Measurements from ENCODE around the gene SIRT6.
A peak's percentile ranks its signal among the peaks of the same experiment; 100 is the strongest.
"Not testable (repeated sequence)": the region's sequence is repeated elsewhere in the genome, so short reads cannot be mapped to it uniquely, and the experiment has no call there.

Gene SIRT6

DNA sequence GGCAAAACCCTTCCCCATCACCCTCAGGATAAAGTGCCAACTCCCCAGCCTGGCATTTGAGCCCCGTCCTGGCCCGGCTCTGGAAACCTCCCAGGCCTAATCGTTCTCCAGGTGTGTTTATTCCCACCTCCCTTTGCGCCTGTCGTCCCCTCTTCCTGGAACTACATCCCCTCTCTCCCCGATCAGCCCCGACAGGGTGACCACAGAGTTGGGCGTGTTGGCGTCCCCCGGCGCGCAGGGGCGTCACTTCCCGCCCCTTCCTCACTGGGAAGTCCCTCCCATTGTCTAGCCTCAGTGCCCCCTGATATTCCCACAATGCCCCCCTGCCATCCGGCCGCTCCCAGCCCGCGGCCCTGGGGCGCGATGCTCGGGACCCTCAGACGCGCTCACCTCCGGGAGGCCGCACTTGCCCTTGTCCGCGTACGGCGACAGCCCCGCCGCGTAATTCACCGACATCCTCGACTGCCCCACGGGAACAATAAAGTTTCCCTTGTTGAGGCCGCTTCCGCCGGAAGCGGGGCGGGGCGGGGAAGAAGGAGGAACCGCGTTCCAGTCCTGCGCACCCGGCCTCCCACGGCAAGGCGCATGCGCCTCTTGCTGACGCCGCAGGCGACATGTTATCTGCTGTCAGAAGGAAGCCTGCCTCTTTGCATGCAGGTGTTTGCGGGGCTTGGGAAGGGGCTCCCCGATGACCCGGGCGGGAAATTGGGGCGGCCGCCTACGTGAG, at the start of gene SIRT6, which contains the start of gene ANKRD24:
SIRT6 (minus strand) TSS at position 480 of the 727 bp plus-strand sequence; CDS start at position 456, 24 bp downstream.
ANKRD24 (plus strand) TSS at position 606 of the 727 bp plus-strand sequence. CDS start 3,737 bp downstream, outside the sequence.
- H3K9me3 Mint-ChIP-seq, result no peaks in the 10 kb centered on the region
- H3K4me3 Mint-ChIP-seq, result peak within 1 kb of the TSS; percentile 97
- peak within 1 kb of the TSS; percentile 93 for H3K27ac Mint-ChIP-seq
- peaks cover 35% of the 10 kb centered on the region for H3K4me1 Mint-ChIP-seq
- peaks cover 10% of the 10 kb centered on the region for H3K36me3 Mint-ChIP-seq
- peaks cover 1% of the 10 kb centered on the region for H3K27me3 Mint-ChIP-seq

DNA sequence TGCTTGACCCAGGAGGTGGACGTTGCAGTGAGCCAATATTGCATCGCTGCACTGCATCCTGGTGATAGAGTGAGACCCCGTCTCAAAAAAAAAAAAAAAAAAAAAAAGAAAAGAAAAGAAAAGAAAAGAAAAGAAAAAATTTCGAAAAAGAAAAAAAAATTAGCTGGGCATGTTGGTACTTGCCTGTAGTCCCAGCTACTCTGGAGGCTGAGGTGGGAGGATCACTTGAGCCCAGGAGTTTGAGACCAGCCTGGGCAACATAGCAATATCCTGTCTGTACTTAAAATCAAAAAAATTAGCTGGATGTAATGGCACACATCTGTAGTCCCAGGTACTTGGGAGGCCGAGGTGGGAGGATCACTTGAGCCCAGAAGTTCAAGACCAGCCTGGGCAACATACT, 49.8 kb upstream of the SIRT6 start:
- H3K27ac Mint-ChIP-seq, H3K4me1 Mint-ChIP-seq, H3K36me3 Mint-ChIP-seq, H3K27me3 Mint-ChIP-seq, H3K9me3 Mint-ChIP-seq, H3K4me3 Mint-ChIP-seq: not testable (repeated sequence)

DNA sequence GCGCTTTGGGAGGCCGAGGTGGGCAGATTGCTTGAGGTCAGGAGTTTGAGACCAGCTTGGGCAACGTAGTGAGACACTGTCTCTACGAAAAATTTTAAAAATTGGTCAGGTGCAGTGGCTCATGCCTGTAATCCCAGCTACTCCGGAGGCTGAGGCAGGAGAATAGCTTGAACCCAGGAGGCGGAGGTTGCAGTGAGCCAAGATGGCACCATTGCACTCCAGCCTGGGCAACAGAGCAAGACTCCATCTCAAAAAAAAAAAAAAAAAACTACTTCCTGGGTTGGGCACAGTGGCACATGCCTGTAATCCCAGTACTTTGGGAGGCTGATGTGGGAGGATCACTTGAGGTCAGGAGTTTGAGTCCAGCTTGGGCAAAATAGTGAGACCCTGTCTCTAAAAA, 49.2 kb upstream of the SIRT6 start:
- not testable (repeated sequence) for H3K36me3 Mint-ChIP-seq, H3K4me1 Mint-ChIP-seq, H3K4me3 Mint-ChIP-seq, H3K27ac Mint-ChIP-seq, H3K9me3 Mint-ChIP-seq, H3K27me3 Mint-ChIP-seq

DNA sequence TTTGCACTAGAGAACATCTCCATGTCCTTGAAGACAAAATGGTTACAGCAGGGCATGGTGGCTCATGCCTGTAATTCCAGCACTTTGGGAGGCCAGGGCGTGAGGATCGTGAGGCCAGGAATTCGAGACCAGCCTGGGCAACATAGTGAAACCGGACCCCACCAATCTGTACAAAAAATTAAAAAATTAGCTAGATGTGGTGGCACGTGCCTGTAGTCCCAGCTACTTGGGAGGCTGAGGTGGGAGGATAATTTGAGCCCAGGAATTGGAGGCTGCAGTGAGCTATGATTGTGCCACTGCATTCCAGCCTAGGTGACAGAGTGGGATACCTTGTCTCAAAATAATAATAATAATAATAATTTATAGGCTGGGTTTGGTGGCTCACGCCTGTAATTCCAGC, 47.9 kb upstream of the SIRT6 start:
- H3K4me3 Mint-ChIP-seq, H3K27ac Mint-ChIP-seq, H3K9me3 Mint-ChIP-seq, H3K27me3 Mint-ChIP-seq, H3K36me3 Mint-ChIP-seq, H3K4me1 Mint-ChIP-seq: not testable (repeated sequence)

DNA sequence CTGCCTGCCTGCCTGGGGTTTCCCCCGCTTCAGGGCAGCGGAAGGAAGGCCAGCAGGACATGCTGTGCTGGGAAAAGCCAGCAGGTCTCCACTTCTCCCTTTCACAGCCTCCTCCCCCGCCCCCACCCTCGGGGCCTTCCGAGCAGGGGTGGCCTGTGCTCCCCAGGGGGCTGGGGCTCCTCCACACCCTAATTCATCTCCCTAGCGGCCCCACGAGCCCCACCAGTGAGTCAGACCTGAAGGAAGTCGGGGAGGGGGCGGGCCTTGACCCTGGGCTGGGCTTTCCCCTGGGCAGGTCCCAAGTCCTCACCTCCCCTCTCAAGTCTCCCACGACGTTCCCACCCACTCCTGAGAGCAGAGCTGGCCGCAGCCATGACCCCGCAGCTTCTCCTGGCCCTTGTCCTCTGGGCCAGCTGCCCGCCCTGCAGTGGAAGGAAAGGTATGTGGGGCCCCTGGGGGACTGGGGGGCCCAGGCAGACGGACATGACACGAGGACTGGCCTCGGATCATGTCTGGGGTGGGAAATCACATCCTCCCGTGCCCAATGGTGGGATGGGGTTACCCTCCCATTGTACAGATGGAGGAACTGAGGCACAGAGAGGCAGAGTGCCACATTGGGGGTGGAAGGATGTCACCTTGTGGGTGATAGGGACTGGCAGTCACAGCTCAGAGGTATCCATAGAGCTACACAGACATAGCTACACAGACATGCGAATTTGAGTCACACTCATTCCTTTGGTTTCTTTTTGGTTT, 47.0 kb upstream of the SIRT6 start, which contains the start of gene EBI3:
EBI3 (plus strand) TSS at position 345 of the 753 bp plus-strand sequence; CDS start at position 373, 28 bp downstream.
- Mint-ChIP-seq H3K27me3 (peaks cover 6% of the 10 kb centered on the region), H3K4me1 (no peaks in the 10 kb centered on the region), H3K4me3 (no peak within 1 kb of the TSS), H3K27ac (no peak within 1 kb of the TSS), H3K36me3 (no peaks in the 10 kb centered on the region), H3K9me3 (no peaks in the 10 kb centered on the region)

DNA sequence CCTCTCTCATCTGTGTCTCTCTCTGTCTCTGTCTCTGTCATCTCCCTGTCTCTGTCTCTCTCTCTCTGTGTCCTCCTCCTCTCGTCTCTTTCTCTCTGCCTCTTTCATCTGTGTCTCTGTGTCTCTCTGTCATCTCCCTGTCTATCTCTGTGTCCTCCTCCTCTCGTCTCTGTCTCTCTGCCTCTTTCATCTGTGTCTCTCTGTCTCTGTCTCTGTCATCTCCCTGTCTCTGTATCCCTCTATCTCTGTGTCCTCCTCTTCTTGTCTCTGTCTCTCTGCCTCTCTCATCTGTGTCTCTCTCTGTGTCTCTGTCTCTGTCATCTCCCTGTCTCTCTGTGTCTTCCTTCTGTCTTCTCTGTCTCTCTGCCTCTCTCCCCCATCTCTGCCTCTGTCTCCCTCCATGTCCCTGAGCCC, 46.4 kb upstream of the SIRT6 start:
- no peaks in the 10 kb centered on the region for H3K9me3 Mint-ChIP-seq
- H3K27ac Mint-ChIP-seq, result no peak overlapping the region
- no peaks in the 10 kb centered on the region for H3K4me1 Mint-ChIP-seq
- no peaks in the 10 kb centered on the region for H3K36me3 Mint-ChIP-seq
- H3K27me3 Mint-ChIP-seq, result peaks cover 5% of the 10 kb centered on the region
- H3K4me3 Mint-ChIP-seq, result no peak overlapping the region

DNA sequence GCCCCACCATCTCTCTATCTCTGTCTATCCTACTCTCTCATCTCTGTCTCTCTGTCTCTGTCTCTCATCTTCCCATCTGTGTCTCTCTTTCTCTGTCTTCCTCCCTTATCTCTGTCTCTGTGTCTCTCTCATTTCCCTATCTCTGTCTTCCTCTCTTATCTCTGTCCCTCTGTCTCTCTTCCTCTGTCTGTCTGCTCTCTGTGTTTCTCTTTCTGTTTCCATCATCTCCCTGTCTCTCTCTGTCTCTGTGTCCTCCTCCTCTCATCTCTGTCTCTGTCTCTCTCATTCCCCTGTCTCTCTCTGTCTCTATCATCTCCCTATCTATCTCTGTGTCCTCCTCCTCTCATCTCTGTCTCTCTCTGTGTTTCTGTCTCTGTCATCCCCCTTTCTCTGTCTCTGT, 45.4 kb upstream of the SIRT6 start:
- H3K9me3 Mint-ChIP-seq, result no peaks in the 10 kb centered on the region
- no peak overlapping the region for H3K27ac Mint-ChIP-seq
- no peak overlapping the region for H3K4me3 Mint-ChIP-seq
- no peaks in the 10 kb centered on the region for H3K4me1 Mint-ChIP-seq
- no peaks in the 10 kb centered on the region for H3K27me3 Mint-ChIP-seq
- no peaks in the 10 kb centered on the region for H3K36me3 Mint-ChIP-seq

DNA sequence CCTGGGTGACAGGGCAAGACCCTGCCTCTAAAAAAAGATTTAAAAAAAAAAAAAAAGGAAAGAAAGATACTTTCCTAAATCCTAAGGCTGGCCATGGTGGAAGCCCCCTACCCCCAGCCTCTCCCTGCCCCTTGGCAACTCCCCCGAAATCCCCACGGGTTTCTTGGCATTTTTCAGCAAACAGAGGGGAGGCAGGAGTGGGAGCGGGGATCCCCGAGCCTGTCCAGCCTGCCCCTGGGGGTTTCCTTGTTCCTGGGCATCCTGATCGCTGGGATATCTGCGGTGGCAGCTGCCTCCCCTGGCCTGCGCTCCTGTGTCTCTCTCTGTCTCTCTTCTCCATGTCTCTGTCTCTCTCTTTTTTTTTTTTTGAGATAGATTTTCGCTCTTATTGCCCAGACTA, 43.5 kb upstream of the SIRT6 start:
- H3K9me3 Mint-ChIP-seq, result no peaks in the 10 kb centered on the region
- H3K27ac Mint-ChIP-seq, result no peak overlapping the region
- H3K4me3 Mint-ChIP-seq, result no peak overlapping the region
- no peaks in the 10 kb centered on the region for H3K36me3 Mint-ChIP-seq
- no peaks in the 10 kb centered on the region for H3K27me3 Mint-ChIP-seq
- no peaks in the 10 kb centered on the region for H3K4me1 Mint-ChIP-seq

DNA sequence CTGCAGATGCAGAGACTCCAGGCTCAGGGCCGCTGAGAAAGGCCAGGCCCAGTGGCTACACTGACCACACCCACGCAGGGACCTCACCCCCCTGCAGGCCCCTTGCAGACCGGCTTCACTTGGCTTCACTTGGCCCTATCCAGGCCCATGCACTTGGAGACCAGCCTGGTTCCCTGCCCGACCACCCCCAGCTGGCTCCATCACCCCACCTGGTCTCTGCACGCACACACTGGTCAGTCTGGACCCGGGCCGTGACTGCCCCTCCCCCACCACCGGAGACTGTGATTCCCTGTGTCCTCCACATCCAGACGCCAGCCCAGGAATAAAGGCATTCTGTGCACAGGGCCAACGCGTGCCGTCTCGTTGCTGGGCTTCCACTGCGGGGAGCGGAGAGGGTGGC, 42.1 kb upstream of the SIRT6 start:
- Mint-ChIP-seq H3K27ac (no peak overlapping the region), H3K4me3 (no peak overlapping the region), H3K4me1 (no peaks in the 10 kb centered on the region), H3K9me3 (no peaks in the 10 kb centered on the region), H3K36me3 (no peaks in the 10 kb centered on the region), H3K27me3 (no peaks in the 10 kb centered on the region)

DNA sequence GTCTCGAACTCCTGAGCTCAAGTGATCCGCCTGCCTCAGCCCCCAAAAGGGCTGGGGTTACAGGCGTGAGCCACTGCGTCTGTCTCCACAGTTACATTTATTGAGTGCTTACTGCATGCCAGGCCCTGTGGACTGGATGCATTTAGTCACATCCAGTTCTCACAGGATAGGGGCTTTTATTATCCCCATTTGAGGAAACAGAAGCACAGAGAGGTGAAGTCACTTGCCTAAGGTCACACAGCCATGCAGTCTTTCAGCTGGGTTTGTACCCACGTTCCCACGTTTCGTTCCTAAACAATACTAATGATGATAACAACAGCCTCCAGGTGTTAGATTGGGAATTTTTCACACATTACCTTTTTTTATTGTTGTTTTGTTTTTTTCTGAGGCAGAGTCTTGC, 37.8 kb upstream of the SIRT6 start:
- no peaks in the 10 kb centered on the region for H3K27me3 Mint-ChIP-seq

DNA sequence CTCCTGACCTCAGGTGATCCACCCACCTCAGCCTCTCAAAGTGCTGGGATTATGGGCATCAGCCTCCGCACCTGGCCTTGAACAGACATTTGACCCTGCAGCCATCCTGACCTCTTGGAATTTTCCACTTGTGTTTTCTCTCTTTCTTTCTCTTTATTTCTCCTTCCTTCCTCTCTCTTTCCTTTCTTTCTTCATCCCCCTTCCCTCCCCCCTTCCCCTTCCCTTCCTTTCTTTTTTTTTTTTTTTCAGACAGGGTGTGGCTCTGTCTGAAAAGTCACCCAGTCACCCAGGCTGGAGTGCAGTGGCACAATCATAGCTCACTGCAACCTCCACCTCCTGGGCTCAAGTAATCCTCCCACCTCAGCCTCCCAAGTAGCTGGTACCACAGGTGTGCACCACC, 36.2 kb upstream of the SIRT6 start:
- H3K36me3 Mint-ChIP-seq, H3K27ac Mint-ChIP-seq, H3K9me3 Mint-ChIP-seq, H3K4me3 Mint-ChIP-seq, H3K4me1 Mint-ChIP-seq, H3K27me3 Mint-ChIP-seq: not testable (repeated sequence)

More for the DNA sequence above, 37.8 kb upstream of the SIRT6 start:
- Mint-ChIP-seq H3K4me1 (no peaks in the 10 kb centered on the region), H3K36me3 (no peaks in the 10 kb centered on the region), H3K9me3 (no peaks in the 10 kb centered on the region), H3K27ac (no peak overlapping the region), H3K4me3 (no peak overlapping the region)

DNA sequence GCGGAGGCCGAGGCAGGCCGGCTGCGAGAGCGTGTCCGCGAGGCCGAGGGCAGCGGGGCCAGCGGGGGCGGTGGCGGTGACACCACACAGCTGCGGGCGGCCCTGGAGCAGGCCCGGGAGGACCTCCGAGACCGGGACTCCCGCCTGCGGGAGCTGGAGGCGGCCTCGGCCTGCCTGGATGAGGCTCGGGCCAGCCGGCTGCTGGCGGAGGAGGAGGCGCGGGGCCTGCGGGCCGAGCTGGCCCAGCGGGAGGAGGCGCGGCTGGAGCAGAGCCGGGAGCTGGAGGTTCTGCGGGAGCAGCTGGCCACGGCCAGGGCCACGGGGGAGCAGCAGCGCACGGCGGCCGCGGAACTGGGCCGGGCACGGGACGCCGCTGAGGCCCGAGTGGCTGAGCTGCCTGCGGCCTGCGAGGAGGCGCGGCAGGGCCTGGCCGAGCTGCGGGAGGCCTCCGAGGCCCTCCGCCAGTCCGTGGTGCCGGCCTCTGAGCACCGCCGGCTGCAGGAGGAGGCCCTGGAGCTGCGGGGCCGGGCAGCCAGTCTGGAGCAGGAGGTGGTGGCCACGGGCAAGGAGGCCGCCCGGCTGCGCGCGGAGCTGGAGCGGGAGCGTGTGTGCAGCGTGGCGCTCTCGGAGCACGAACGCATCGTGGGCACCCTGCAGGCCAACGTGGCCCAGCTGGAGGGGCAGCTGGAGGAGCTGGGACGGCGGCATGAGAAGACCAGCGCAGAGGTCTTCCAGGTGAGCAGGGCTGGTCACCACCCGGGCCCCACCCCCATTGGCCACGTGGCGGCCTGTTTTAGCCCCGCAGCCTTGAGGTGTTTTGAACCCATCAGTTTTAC, 35.3 kb upstream of the SIRT6 start:
- H3K4me3 Mint-ChIP-seq, result no peak overlapping the region
- H3K36me3 Mint-ChIP-seq, result no peaks in the 10 kb centered on the region
- no peak overlapping the region for H3K27ac Mint-ChIP-seq
- no peaks in the 10 kb centered on the region for H3K4me1 Mint-ChIP-seq
- no peaks in the 10 kb centered on the region for H3K9me3 Mint-ChIP-seq
- H3K27me3 Mint-ChIP-seq, result no peaks in the 10 kb centered on the region

DNA sequence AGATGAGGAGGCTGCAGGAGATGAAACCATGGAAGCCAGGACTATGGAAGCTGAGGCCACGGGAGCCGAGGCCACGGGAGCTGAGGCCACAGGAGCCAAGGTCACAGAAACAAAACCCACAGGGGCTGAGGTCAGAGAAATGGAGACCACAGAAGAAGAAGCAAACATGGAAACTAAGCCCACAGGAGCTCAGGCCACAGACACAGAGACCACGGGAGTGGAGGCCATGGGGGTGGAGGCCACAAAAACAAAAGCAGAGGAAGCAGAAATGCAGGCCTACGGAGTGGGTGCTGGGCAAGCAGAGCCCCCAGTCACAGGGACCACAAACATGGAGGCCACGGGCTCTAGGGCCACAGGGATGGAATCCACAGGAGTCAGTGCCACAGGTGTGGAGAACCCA, 34.5 kb upstream of the SIRT6 start:
- no peak overlapping the region for H3K4me3 Mint-ChIP-seq
- H3K27ac Mint-ChIP-seq, result no peak overlapping the region
- H3K36me3 Mint-ChIP-seq, result no peaks in the 10 kb centered on the region
- H3K4me1 Mint-ChIP-seq, result no peaks in the 10 kb centered on the region
- no peaks in the 10 kb centered on the region for H3K27me3 Mint-ChIP-seq
- H3K9me3 Mint-ChIP-seq, result no peaks in the 10 kb centered on the region

DNA sequence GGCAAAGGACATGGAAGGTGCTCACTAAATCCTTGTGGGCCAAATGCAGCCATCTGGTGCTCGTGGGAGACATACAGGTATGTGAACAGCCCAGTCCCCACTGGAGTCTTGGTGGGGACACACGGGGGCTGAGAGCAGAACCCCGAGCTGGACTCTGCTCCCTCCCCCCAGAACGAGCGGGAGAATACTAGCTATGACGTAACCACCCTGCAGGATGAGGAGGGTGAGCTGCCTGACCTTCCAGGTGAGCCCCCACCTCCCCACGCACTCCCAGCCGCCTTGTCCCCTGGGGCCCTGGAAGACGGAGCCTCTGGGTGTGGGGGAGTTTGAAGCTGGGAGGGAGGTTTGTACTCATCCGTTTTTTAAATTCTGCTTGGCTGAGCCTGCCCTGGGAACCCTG, 33.4 kb upstream of the SIRT6 start:
- Mint-ChIP-seq H3K4me1 (no peaks in the 10 kb centered on the region), H3K4me3 (no peak overlapping the region), H3K27ac (no peak overlapping the region), H3K36me3 (no peaks in the 10 kb centered on the region), H3K9me3 (no peaks in the 10 kb centered on the region), H3K27me3 (no peaks in the 10 kb centered on the region)

DNA sequence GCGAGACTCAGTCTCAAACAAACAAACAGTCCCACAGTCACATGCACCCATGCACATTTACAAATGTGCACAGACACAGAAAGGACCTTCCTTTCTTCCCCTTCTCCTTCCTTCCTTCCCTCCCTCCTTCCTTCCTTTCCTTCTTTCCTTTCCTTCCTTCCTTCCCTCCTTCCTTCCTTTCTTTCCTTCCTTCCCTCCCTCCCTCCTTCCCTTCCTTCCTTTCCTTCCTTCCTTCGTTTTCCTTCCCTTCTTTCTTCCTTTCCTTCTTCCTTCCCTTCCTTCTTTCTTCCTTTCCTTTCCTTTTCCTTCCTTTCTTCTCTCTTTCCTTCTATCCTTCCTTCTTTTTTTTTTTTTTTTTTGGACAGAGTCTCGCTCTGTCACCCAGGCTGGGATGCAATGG, 30.8 kb upstream of the SIRT6 start:
- Mint-ChIP-seq H3K4me3 (no peak overlapping the region), H3K4me1 (no peaks in the 10 kb centered on the region), H3K36me3 (no peaks in the 10 kb centered on the region), H3K27ac (no peak overlapping the region), H3K9me3 (no peaks in the 10 kb centered on the region), H3K27me3 (no peaks in the 10 kb centered on the region)

Data from activated naive CD4-positive, alpha-beta T cell treated with anti-CD3 and anti-CD28 coated beads, Interleukin-2, amount 50 U/mL, for 24 hours (primary cell).